ENCODE results near the gene NPRL2.

NPRL2 gene

DNA sequence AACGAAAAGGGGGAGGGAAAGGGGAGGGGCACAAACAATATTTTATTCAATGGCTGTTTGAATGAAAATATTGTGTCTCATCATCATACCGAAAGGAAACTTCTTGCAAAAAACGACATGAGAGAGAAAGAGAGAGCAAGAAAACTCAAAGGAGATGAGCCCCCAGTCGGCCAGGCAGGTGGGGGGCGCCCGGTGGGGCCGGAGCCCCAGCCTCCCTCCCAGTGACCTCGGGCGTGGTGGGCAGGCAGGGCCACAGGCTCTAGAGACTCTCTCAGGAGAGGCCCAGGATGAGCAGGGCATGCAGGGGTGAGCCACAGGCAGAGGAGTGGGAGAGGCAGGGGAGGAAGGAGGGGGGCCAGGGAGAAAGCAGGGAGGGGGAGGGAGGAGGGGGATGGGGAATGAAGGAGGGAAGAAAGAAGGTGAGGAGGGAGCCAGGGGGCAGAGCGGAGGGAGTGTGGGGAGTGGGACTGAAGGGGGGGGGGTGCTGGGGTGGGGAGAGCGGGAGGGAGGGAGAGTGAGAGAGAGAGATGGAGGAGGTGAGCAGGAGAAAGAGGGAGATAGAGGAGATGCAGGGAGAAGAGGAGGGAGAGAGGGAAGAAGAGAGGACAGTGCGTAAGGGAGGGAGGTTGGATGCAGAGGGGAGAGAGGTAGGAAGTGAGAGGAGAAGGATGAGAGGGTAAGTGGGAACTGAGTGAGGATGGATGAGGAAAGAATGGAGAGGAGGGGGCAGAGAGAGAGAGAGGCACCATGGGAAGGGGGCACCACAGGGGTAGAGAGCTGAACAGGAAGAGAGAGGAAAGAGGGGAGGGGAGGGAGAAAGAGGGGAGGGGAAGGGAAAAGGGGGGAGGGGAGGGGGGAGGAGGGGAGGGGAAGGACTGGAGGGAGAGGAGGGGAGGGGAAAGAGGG is 22.8 kb upstream of the NPRL2 start:
- no peak for DNase-seq

DNA sequence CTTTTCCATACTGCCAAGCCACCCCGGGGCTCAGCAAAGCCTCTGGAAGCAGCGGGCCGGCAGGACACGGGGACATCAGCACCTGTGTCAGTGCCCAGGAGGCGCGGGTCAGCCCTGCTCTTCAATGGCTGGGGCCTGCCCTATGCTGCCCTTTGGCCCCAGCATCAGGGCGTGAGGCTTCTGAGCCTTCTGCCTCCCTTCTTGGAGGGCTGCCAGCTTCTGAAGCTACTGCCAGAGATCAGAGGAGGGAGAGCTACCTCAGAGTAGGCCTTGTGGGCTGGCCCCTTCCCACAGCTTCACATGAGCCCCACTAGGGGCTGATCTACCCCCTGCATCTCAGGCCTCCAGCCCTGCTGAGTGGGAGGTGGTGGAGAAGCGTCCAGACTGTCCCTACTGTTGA is 21.8 kb upstream of the NPRL2 start:
- no peak for DNase-seq

DNA sequence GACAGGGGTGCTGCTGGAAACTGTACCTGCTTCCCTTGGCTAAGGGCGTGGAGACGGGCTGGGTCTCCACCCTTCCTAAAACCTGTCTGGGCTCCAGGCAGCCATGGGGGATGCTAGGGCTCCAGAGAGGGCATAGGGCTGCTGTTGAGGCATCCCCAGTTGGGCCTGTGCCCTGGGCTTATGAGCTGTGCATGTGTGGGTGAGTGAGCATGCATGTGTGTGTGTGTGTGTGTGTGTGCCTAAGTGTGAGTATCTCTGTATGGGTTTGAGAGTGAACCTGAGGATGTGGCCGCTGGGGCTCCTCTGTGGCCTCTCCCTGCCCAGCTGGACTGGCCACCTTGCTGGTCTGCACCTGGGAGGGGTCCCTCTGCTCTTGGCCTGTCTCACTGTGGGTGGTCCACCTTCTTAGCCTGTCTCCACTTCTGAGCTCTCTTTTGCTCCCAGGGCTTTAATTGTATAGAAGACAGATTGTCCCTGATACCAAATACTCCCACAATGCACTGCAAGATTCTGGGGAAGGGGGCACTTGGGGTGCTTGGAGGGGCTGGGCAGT is 20.6 kb upstream of the NPRL2 start:
- DNase-seq = no peak

DNA sequence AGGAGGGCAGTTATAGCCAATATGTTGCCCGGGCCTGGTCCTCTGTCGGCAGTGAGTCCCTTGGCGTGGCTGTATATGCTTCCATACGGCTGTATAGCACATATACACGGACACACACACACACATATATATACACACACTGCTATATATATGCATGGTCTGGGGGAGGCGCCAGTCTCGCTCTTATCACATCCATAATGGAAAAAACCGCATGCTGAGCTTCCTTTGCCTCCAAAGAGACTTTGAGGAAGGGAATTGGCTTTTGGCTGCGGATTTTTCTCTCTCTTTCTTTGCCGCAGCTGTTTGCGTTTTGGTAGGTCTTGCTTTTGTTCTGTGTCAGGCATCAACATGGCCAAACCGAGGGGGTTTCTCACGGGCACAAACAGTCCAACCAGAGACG is 20.0 kb upstream of the NPRL2 start:
- DNase-seq = no peak

DNA sequence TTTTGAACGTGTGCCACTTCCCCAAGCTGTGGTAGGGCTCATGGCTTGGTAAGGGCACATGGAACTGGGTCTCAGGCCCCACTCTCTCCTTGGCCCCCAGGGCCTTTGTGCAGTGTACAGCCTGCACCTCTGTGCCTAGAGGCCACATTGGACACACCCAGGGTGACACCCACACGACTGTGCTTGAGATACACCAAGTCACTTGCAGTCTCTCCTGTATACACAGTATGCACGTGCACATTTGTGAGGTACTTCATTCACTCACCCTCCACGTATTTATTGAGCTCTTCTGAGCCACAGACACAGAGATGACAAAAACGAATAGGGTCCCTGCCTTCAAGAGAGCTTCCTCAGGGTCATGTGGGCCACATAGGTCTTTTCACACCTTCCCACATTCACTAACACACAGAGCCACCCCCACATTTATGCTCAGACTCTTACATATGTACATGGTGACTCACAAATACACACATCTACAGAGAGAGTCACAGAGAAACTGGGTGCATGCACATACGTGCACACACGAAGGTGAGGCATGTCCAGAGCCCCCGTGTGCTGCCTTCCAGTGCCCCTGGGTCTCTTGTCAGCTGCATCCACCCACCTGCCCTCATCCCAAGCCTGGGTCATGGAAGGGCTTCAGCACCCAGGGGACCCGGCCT is 18.6 kb upstream of the NPRL2 start:
- no peak for DNase-seq

DNA sequence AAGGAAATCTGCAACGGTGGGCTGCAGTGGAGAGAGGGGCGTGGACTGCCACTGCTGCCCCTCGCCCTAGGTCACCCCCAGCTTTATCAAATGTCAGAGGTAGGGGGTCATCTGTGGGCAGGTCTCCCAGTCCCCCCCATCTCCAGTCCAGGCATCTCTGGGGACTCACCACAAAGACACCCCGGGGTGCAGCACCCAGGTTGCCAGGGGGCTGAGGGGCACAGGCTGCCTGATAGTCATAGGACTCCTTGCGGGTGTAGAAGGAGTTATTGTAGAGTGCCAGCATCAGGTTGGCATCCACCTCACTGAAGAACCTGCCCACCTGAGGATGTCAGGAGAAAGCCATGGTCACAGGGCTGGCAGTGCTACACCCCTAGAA is 15.3 kb upstream of the NPRL2 start:
- DNase-seq = no peak

DNA sequence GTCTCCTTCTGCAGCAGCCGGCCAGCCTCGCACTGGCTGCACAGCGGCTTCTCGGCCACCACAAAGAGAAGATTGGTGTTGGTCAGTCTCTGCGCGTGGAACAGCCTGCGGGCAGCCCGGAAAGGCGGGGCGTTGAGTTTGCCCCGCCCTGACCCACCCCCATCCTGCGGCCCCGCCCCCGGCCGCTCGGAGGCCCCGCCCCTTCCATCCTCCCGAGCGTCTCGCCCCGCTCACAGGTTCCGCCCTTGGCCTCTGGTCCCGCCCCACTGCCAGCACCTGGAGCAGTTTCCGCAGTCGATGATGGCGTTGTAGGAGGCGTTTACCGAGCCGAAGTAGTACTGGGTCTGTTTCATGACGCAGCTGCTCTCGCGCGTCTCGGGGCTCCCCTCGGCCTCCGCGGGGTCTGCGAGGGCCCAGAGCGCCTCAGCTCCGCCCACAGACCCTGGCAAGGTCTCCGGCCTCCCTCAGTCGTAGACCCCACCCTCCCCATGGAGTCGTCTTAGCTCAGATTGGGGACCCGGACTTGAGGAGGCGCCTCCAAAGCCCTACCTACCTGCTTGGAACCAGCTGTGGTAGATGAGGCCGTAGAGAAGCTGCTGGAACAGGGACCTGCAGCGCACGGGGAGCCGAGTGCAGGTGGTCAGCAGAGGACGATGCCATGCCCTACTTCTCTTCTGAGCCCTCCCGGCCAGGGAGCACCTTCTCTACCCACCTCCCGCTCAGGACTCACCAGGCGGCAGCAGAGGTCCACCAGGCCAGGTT is 14.7 kb upstream of the NPRL2 start:
- DNase-seq = peak; percentile 96

DNA sequence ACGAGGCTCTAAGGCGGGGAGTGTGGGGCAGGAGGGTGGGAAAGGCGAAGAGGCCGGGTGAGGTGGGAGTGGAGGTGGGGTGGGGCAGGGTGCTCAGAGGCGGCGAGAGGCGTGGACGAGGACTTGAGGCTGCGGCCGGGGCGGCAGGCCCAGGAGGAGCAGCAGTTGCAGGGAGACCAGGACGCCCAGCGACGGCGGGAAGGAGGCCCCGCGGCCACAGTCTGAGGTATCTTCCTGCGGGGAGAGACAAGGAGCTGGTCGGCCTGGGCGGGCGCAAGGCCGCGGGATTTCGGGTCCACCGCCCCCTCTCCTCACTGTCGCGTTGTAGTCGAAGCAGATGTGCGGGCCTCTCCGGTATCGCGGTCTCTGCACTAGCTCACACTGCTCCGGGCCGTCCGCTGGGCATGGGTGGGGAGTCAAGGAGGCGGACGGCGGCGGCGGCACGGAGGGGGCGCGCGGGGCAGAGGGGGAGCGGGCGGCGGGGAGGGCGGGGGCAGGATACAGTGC is 14.1 kb upstream of the NPRL2 start:
- no peak for DNase-seq

DNA sequence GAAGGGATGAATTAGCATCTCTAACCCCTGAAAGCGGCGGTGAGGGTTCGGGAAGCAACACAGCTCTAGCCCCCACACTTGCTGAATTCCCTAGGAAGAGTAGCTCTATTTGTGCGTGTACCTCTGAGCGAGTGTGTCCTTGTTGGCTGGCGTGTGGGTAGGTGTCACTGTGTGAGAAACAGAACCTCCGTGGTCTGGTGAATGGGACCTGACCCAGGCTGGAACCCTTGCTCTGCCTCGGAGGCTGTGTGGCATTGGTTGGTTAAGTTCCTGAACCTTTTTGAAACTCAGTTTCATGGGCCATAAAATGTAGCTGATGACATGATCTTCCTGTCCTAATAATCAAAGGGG is 9.2 kb upstream of the NPRL2 start:
- DNase-seq = no peak

DNA sequence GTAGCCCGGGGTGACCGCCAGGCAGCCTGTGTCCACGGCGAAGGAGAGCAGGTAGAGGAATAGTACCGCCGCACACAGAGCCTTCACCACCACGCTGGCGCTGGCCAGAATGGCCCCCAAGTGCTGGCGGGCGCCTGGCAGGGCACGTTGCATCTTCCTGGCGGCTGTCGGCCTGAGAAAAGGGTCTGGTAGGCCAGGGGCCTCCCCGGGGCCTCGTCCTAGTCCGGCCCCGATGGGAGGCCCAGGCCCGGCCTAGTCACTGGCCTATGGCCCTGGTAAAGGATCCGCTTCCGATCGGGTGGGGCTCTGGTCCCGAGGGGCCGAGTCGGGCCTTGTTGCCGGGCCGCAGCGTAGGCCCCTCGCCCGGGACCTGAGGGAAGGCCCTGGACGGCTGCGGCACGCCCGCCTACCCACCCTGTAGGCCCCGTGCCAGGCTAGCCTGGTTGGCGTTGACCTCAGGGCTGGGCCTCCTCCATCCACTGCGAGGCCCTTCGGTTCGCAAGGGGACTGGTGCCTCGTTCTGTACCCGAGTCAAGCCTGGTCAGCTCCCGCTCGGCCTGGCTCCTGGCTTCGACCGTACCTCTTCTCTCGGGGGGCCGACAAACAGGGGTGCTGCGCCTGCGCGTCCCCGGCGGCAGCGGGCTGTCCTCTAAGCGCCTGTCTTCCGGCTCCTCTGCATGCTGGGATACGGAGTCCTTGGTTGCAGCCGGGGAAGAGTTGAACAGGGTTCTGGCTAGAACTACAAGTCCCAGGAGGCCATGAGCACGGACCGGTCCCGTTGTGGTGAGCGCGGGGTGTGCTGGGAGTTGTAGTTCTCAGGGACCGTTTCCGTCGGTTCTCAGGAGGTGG is 8.6 kb upstream of the NPRL2 start, which contains the start of gene TMEM115:
TSS of gene TMEM115 (minus strand) at position 611 of the 849 bp plus-strand sequence. CDS start at position 153, 458 bp downstream.
- peak; percentile 93 for DNase-seq

DNA sequence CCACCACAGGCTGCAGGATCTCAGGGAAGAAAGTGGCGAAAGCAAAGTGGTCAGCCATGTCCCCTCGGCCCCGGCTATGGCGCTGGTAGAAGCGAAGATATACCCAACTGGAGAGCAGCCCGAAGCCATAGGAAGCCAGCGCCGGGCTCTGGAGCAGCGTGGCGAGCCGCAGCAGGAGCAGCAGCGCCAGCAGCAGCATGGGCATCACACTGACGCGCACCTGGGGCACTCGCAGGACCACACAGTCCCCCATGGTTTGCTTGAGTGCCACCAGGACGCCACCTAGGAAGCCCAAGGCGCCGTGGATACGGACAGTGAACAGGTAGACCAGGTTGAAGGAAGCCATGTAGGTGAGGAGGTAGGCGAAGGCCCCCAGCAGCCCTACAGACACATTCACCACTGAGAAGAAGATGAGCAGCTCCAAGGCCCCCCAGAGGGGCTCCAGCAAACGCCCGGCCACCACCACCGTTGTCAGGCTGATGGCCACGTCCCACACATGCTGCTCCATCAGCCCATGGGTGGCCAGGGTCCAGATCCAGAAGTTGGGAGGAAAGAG is 7.9 kb upstream of the NPRL2 start:
- DNase-seq = no peak

DNA sequence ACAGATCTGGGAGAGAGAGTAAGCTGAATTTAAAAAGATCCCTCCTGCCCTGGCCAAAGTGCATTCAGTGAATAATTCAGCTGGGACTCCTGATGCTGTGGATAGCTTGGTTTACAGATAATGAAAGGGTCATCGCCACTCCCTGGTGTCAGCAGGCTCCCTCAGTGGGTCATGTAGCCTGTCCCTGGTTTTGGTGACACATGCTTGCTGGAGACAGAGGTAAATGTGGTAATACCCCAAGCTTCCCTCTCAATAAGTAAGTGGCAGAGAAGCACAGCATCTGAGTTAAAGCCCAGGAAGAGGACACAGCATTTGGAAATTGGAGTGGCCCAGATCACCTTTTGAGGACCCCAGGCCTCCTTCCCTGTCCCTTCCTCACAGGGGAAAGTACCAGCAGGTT is 6.9 kb upstream of the NPRL2 start:
- no peak for DNase-seq

DNA sequence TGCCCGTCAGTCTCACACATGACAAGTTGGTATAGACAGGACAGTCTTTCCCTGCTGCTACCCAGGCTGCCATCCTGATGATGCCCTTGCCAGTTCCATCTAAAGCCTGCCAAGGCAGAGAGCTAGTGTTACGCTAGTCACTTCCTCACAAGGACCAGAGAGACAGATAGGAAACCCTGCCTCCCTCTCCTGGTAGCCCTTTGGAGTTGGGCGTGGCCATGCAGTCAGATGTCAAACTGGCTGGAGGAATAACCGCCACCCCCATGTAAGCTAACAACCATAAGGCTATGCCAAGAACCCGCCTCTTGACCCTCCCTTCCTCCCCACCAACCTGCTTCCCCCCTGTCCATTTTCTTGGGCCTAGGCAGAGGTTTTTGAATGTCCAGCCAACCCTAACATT is 6.0 kb upstream of the NPRL2 start:
- DNase-seq = no peak

DNA sequence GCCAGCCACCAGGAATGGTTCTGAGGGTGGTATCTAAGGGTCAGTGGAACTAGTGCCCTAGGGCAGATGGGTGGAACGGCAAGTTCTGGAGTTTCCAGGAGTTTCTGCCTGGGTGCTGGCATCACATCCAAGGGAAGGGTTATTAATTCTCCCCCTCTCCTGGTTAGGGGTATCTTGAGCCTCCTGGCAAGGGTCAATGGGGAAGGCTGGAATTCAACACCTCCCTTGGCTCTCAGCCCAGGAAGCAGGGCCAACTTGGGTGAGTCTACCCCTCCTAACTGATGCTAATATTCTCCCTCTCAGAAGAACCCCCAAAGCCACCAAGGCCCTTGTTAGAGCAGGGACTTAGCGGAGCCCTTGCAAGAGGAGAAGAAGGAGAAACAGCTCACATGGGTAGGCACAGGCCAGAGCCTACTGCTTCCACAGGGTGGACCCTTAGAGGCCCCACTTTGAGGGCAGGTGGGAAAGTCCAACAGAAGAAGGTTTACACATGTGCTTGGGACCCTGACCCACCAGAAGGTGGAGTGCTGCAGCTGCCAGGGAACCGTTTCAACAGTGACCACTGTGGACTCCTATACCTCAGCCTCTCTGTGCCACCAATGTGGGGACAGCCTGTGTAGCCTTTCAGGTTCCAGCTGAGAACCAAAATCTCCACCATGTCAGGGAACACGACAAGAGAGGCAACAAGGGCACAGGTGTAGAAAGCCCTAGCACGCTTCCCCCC is 5.4 kb upstream of the NPRL2 start:
- no peak for DNase-seq

DNA sequence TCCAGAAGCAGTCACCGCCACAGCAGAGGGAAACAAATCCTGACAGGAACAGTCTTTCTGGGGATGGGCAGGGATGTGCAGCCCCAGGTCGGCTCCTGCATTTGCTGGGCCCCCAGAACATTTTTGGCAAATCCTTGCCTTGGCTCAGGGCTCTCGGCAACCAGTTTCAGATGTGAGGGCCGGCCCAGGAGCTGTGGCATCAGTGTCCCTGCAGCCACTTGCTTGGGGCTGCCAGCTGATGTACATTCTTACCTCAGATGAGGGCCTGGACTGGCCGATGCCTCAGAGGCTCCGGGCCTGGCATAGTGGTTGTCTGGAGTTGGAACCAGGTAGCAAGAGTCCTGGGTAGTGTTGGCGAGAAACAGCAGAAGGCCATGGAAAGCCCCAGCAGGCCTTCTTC is 4.3 kb upstream of the NPRL2 start:
- DNase-seq = no peak

DNA sequence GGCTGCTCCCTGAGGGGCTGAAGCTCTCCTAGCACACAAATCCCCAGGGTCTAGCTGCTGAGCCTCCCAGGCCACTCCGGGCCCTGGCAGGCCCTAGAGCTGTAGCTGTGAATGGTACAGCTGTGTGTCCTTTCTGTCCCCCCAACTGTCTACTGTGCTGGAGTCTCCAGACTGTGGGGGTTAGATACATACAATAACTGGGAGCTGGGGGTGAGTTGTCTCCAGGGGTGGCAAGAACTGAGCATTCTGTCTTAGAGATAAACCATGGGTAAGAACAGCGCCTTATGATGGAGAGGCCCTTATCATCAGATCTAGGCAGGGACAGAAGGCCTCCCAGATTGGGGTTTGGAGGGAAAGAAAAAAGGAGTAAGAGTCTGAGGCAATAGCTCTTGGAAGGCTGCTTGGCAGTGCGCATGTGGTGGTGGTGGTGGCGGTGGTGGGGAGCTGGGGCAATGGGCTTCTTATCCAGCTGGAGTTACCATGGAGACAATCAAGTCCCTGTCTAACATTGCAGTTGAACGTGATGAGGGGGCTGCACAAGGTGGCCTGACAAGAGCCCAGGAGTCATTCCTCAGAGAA is 3.7 kb upstream of the NPRL2 start:
- DNase-seq = no peak

DNA sequence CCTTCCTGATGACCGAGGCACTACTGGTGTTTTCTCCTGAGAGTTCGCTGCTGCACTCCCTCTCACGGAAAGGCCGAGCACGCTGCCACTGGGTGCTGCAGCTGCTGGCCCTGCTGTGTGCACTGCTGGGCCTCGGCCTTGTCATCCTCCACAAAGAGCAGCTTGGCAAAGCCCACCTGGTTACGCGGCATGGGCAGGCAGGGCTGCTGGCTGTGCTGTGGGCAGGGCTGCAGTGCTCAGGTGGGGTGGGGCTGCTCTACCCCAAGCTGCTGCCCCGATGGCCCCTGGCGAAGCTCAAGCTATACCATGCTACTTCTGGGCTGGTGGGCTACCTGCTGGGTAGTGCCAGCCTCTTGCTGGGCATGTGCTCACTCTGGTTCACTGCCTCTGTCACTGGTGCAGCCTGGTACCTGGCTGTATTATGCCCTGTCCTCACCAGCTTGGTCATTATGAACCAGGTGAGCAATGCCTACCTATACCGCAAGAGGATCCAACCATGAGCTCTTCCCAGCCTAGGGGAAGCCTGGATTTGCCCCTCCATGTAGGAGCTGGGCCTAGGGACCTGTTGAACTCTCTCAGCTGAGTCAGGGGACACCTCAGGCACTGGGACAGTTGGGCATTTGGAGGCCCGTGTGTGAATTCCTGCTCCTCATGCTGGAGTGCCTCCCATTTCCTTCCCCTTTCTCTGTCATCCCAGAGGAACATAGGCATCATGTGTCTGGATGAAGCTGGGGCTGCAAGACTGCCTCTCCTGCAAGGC is 2.9 kb upstream of the NPRL2 start:
- no peak for DNase-seq

DNA sequence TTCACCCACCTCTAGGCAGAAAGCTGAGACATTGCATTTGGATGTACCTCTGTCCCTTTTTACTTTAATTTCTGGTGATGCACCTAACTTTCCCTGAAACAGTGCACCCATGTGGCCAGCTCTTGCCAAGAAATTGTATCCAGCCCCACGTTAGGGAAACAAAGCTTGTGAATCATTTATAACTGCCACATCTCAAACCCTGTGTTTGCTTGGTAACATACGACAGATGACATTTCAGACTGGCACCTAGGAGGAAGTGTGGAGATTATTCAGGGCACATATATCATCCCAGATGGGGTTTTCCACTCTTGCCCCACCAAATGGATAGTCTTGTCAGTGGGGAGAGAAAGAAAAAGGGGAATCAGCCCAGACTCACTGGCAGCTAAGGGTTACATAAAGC is 2.2 kb upstream of the NPRL2 start:
- DNase-seq = no peak

DNA sequence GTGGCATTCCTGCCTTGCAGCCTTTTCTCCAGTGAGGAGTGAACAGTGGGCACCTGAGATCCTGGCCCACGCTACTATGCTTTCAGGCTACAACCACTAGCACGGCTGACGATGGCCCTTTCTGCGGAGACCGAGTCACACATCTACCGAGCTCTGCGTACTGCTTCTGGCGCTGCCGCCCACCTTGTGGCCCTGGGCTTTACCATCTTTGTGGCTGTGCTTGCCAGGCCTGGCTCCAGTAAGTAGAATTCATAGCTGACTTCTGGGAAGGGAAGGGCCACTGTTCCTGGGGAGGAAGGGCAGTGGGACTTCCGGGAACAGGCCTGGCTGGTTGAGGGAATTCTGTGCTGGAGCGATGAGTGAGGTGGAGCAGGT is 735 bp upstream of the NPRL2 start:
- no peak for DNase-seq

DNA sequence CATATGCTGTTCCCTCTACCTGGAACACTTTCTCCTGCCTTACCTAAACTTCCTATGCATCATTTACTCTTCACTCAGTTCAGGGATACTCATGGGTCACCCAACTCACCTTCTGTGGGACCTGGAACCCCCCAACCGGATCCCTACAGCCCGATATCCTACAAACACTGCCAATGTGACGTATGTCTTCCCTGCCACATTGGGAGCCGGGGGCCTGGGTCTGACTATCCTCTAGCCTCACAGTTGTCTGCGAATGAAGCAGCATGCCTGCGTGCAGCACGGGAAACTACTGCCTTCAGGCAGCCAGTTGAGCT is 405 bp downstream of the NPRL2 start:
- no peak for DNase-seq

Data from activated CD8-positive, alpha-beta memory T cell treated with anti-CD3 and anti-CD28 coated beads, Interleukin-2, amount 50 U/mL, for 48 hours (primary cell).